Pulmonary artery endothelial cell (primary cell): Measurements from ENCODE around the gene DCAF17. TPM values are rescaled to one million over a fixed set of nuclear protein-coding genes. Genes with fewer than 3 reads are reported as not detected.
"Not testable (repeated sequence)": the region's sequence is repeated elsewhere in the genome, so short reads cannot be mapped to it uniquely, and the experiment has no call there.

Source experiments
- DNase-seq: peaks from one replicate; pipeline ENCODE4 v3.0.0-alpha.2; 2011; ENCODE audit warnings: low read depth, low spot score
- total RNA-seq: library from RNA; depleted of rRNA; stranded (reverse); fragments of >200 nt; gene quantifications from 2 replicates; pipeline ENCODE4 v1.2.3, GENCODE V29; 2014

Gene DCAF17
- total RNA-seq, 1 donor from 2014 or later: 15.6 TPM

GRCh38 chr2:171513719-171514160 lies 79.7 kb downstream of the DCAF17 start:
- no peak for DNase-seq

- DNase-seq: no peak
Observed at GRCh38 chr2:171514908-171515582, 81.0 kb downstream of the DCAF17 start.

GRCh38 chr2:171515672-171516298 lies 81.8 kb downstream of the DCAF17 start:
- DNase-seq: no peak

- no peak for DNase-seq
Observed at GRCh38 chr2:171516793-171517192, 82.8 kb downstream of the DCAF17 start.

GRCh38 chr2:171520471-171520870 lies 86.4 kb downstream of the DCAF17 start:
- DNase-seq: no peak

- no peak for DNase-seq
Observed at GRCh38 chr2:171521361-171522051, 87.5 kb downstream of the DCAF17 start.

- peak; percentile 36 for DNase-seq
Observed at GRCh38 chr2:171522052-171522787, 88.2 kb downstream of the DCAF17 start, which contains the start of gene CYBRD1. Gene CYBRD1 (plus strand): TSS chr2:171522474. CDS start chr2:171522546, 72 bp downstream.

- DNase-seq: no peak
Observed at GRCh38 chr2:171522788-171523087, 88.7 kb downstream of the DCAF17 start.

GRCh38 chr2:171523088-171524017 lies 89.3 kb downstream of the DCAF17 start:
- DNase-seq: peak; percentile 61

- no peak for DNase-seq
Observed at GRCh38 chr2:171524018-171524401, 90.0 kb downstream of the DCAF17 start.

- DNase-seq: no peak
Observed at GRCh38 chr2:171529914-171530313, 95.9 kb downstream of the DCAF17 start.

- no peak for DNase-seq
Observed at GRCh38 chr2:171530378-171530777, 96.4 kb downstream of the DCAF17 start.

- not testable (repeated sequence) for DNase-seq
Observed at GRCh38 chr2:171530859-171531258, 96.8 kb downstream of the DCAF17 start.

- DNase-seq: no peak
Observed at GRCh38 chr2:171531291-171531690, 97.3 kb downstream of the DCAF17 start.

- no peak for DNase-seq
Observed at GRCh38 chr2:171531836-171532450, 97.9 kb downstream of the DCAF17 start.

GRCh38 chr2:171533331-171533730 lies 99.3 kb downstream of the DCAF17 start:
- DNase-seq: no peak
